ENCODE results near the gene FUT7. TPM values are rescaled to one million over a fixed set of nuclear protein-coding genes. Genes with fewer than 3 reads are reported as not detected.

FUT7 gene, protein sequence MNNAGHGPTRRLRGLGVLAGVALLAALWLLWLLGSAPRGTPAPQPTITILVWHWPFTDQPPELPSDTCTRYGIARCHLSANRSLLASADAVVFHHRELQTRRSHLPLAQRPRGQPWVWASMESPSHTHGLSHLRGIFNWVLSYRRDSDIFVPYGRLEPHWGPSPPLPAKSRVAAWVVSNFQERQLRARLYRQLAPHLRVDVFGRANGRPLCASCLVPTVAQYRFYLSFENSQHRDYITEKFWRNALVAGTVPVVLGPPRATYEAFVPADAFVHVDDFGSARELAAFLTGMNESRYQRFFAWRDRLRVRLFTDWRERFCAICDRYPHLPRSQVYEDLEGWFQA
- polyA plus RNA-seq (ENCODE audit: insufficient read length in 12 of 12) = under 1 TPM in 3 of 12 donors, not detected in 9; 0.05 to 0.45 (median 0.08) TPM
- long read RNA-seq, donor 1, partial matches to known transcripts = 0 of 1 reads
- long read RNA-seq, donor 1, other reads (novel, unspliced or antisense) = 0 of 1 reads
- long read RNA-seq, donor 2 = 0 reads
- long read RNA-seq, donor 3 = 0 reads
- long read RNA-seq, donor 4 = 0 reads
- long read RNA-seq, donor 5 = 0 reads
- long read RNA-seq, donor 6 = 0 reads
- long read RNA-seq, donor 7 = 0 reads
- long read RNA-seq, donor 8 = 0 reads
- long read RNA-seq, donor 9 = 0 reads
- long read RNA-seq, donor 10 = 0 reads
- long read RNA-seq, donor 11 = 0 reads

DNA sequence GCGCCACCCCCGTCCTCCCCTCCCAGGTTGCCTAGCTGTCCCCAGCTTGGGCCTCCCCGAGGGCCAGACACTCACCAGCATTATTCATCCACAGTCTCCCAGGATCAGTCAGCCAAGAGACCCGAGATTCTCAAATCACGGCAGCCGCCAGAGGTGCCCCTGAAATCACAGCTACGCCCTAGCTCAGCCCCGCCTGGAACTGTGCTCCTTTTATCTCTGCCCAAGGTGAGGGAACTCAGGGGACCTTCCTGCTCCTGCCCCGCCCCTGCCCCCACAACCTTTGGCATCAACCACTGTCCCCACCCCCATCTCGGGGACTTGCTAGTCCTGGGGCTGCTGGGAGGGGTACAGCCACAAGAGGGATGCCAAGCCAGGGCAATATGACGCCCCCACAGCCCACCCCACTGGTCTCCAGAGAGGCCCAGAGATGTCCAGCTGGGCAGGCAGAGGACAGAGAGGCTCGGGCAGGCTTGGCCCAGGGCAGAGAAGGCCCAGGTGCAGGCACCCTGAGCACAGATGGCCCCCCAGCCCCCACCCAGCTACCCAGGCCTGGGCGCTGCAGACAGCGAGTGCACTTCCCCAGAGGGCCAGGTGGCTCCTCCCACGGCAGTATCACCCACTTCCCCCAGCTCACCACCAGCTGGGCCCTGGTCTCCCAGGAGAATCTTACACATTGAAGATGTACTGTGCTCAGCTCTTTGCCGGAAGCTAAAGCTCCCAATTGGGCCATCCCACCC, at the start of gene FUT7:
Gene FUT7 (minus strand): TSS at position 185 of the 737 bp plus-strand sequence. CDS start 97 bp downstream, at position 88.
- no peak for DNase-seq

DNA sequence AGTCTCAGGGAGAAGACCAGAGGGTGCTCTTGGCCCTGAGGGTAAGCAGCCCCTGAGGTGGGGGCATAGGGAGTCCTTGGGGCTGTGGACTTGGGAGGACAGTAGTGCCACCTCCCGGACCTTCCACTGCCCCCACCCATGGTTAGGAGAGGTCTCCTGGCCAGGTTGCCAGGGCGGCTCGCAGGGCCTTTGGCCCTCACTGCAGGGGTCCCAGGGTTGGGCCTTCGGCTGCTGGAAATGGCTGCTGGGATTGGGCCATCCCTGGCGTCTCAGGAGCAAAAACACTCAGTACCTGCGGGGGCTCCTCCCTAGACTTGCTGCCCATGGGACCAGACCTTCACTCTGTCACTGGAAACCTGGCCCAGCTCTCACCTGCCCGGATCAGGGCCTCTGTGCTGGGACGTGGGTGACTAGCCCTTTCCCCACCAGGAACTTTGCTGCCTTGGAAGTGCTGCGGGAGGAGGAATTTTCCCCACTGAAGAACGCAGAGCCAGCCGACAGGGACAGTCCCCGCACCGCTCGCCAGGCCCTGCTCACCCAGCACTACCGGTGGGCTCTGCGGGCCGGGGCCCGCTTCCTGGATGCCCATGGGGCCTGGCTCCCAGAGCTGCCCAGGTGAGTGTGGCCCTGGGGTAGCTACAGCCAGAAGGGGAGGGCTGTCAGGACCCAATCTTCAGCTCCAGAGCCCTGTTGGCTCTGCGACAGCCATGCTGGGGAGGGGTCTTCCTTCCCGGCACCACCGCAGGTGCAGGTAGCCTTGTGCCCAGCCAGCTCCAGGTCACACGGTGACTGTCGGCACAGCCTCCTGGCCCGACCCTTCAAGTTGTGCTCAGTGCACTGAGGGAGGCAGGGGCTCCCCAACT, 48.6 kb upstream of the FUT7 start:
- DNase-seq = no peak

DNA sequence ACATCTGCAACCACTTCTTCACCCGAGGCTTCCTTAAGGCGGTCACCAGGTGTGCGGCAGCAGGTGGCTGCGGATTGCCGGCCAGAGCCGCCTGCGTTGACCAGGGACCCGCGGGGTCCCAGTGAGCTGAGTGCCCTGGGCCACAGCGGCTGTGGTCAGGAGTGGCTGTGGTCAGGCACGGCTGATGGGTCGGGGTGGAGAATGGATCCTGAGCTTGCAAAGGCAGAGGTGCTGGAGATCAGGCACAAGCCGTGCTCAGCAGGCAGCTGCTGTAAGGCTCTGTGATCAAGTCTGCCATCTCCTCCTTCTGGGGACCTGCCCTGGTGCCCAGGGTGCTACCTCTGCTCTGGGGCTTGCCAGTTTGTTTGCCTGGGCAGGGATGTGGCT, 47.5 kb upstream of the FUT7 start:
- DNase-seq = no peak

DNA sequence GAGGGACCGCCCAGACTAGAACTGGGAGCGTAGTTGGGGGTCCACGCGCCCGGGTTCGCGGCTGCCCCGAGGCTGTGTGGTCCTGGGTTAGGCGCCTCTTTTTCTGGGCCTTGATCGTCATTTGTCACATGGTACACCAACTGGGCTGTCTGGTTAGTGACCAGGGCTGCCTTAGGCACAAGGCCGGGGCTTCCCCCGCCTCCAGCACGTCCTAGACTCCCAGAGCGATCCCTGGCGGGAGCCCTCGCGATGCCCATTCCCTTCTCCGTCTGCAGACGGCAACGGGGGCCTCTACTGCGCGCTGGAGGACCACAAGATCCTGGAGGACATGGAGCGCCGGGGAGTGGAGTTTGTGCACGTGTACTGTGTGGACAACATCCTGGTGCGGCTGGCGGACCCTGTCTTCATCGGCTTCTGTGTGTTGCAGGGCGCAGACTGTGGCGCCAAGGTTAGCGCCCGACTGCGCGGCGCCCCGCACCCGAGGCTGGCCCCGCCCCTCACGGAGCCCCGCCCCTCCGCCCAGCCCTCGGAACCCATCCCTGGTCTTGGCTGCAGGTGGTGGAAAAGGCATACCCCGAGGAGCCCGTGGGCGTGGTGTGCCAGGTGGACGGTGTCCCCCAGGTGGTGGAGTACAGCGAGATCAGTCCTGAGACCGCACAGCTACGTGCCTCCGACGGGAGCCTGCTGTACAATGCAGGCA, 47.0 kb upstream of the FUT7 start:
- no peak for DNase-seq

DNA sequence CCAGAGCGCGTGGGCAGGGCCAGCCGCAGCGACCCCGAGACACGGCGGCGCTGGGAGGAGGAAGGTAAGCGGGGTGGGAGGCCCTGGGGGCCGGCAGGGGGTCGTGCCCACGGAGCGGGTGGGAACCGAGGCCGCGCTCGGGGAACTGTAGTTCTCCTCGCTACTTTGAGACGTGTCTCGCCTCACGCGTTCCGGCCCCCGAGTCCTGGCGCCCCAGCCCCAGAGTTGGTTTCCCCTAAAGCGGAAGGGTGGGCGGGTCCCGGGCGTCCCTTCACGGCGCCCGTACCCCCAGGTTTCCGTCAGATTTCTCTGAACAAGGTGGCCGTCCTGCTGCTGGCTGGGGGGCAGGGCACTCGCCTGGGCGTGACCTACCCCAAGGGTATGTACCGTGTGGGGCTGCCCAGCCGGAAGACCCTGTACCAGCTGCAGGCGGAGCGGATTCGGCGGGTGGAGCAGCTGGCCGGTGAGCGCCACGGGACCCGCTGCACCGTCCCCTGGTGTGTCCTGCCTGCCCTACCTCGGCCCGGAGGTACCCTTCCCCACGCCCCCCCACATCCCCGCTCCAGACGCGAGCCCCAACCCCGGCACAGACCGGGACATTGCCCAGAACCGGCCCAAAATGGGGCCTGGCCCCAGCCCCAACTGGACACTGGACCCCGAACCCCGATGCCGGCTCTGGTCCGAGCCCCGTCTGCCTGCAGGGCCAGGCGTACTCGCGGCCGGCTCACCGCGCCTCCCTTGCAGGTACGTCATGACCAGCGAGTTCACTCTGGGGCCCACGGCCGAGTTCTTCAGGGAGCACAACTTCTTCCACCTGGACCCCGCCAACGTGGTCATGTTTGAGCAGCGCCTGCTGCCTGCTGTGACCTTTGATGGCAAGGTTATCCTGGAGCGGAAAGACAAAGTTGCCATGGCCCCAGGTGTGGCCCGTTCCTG, 46.1 kb upstream of the FUT7 start:
- DNase-seq = no peak

DNA sequence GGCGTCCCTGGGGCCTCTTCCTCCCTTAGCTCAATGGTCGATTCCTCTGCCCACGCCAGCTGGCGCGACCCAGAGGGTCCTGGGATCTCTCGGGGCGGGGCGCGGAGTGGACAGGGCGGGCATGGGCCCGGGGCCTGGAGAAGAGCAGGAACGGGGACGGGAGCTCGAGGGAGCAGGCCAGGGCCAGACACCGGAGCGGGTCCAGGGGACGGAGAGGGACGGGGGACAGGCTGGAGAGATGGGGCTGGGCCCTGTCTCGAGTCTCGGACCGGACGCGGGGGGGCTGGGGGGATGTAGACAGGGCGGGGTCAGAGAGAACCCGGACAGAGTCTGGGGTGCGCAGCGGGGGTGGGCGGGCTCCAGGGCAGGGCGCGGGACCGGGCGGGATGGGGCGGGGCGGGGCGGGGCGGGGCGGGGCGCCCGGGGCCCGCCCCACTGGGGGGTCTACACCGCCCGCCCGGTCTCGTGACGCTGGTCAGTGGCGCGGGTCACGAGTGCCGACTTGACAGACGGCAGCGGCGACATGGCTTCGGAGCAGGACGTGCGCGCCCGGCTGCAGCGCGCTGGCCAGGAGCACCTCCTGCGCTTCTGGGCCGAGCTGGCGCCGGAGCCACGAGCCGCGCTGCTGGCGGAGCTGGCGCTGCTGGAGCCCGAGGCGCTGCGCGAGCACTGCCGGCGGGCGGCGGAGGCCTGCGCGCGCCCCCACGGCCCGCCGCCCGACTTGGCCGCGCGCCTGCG, 45.3 kb upstream of the FUT7 start, which contains the start of gene UAP1L1:
Gene UAP1L1 (plus strand): TSS at position 508 of the 738 bp plus-strand sequence. CDS start 16 bp downstream, at position 524.
- DNase-seq = no peak

DNA sequence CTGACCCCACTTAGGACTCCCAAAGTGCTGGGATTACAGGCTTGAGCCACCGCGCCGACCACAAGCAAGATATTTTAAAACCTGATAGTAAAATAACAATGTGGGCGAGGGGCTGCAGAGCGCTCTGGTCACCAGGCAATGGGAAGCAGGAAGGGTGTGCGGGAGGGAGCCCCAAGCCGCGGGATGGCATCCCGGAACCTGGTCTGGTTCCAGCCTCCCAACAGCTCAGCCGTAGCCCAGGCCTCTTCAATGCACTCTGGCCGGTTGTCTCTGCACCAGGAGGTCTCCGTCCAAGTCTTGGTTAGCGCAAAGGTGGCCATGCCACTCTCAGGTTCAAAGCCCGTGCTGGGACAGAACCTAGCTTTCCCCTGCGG, 44.7 kb upstream of the FUT7 start:
- no peak for DNase-seq

DNA sequence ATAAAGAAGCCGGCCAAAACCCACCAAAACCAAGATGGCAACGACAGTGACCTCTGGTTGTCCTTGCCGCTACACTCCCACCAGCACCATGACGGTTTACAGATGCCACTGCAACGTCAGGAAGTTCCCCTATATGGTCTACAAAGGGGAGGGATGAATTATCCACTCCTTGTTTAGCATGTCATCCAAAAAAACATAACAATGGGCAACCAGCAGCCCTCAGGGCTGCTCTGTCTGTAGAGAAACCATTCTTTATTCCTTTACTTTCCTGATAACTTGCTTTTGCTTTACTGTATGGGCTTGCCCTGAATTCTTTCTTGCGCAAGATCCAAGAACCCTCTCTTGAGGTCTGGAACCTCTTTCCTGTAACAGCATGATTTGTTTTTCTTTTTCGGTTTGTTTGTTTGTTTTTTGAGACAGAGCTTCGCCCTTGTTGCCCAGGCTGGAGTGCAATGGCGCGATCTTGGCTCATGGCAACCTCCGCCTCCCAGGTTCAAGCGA, 43.4 kb upstream of the FUT7 start:
- no peak for DNase-seq

DNA sequence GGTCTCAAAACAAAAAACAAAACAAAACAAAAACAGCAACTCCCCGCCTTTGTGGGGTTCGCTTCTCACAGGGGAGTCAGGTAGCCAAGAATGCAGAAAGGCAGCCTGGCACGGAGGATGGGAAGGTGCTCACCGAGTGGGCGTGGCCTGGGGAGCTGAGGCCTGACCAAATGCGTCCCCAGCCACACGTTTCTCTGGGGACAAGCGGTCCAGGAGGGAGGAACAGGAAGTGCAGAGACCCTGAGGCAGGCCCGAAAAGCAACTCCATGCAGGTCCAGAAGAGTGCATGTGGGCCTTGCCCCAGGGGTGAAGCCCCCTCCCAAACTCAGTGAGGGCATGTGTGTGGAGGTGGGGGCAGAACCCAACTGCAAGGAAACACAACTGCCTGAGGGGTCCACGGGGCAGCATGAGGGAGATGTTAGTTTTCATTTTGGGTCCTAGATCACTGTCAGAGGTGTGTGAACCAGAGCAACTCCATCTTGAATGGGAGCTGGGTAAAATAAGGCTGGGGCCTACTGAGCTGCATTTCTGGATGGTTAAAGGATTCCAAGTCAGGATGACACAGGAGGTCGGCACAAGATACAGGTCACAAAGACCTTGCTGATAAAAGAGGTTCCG, 42.9 kb upstream of the FUT7 start:
- DNase-seq = no peak

DNA sequence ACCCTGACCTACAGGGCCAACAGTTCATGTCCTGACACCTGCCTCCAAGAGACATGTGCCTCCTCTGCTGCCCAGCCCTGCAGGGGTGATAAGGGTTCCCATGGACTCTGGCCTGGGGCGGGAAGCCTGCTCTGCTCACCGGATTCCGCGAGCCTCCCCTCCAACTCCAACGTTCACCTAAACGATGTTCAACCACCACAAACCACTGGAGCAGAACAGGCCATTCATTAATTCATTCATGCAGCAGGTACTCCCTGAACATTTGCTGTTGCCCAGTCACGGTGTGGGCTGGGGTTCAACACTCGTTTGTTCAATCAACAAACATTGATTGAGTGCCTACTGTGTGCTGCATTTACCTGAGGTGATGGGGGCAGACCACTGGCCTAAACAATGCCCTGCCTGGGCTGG, 42.1 kb upstream of the FUT7 start:
- no peak for DNase-seq

DNA sequence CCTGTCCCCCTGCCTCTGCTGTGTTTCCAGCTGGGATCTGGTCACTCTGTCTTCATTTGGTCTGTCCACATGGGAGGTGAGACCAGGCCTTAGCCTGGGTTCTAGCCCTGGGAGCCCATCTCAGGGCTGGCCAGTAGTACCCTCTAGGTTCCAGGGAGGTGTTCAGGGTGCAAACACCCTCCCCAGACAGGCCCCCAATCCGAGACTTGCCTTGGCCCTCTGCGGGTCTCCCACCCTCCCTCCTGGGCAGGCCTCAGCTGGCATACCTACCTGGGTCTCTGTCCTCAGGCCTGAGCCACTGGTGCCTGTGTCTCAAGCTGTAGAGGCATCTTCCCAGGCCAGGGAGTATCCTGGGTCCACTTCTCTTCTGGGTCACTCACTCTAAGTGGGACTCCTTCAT, 39.4 kb upstream of the FUT7 start:
- DNase-seq = no peak

DNA sequence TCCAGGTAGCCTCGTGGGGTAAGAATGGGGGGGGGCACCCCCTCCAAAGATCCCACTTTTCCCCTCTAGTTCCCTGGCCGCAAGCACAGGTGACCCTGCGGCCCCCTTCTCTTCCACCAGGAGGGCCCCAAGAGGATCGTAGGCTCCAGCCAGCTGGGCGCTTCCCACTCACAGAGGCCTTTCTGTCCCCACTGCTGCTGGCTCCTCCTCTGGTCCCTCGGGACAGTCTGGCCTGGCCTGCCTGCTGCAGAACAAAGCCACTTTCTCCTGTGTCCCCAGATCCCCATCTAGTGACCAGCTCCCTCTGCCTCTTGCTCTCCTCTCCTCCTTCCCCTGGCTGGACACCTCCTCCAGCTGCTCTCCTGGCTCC, 39.0 kb upstream of the FUT7 start:
- DNase-seq = no peak

DNA sequence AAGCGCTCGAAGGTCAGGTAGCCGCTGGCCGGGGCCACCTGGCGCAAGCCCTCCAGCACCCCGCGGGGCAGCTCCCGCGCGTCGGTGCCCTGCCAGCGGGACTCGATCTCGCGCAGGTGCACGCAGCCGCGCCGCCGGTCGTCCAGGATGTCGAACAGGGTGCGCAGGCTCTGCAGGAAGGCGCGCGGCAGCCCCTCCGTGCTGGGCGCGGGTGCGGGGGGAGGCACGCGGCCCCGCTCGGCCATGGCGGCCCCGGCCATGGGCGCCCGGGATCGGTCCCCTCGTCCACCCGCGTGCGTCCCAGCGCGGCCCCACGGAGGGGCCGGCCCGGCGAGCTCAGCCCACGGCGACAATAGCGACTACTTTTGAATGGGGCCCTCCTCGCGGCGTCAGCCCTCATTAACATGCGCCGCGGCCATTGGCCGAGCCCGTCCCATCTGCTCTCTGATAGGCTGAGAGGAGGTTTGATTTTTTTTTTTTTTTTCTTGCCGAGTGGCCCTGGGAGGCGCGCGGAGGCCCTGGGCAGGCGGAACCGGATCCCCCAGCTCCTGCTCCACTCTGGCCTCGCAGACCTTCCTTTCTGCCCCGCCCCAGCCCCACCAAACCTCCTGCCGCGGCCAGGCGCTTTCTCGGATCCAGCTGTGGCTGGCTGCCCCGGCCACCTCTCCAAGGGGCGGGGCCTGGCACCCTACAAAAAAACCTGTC, 38.5 kb upstream of the FUT7 start, which contains the start of gene SAPCD2:
Gene SAPCD2 (minus strand): TSS at position 357 of the 705 bp plus-strand sequence. CDS start 97 bp downstream, at position 260.
- peak; percentile 84 for DNase-seq

DNA sequence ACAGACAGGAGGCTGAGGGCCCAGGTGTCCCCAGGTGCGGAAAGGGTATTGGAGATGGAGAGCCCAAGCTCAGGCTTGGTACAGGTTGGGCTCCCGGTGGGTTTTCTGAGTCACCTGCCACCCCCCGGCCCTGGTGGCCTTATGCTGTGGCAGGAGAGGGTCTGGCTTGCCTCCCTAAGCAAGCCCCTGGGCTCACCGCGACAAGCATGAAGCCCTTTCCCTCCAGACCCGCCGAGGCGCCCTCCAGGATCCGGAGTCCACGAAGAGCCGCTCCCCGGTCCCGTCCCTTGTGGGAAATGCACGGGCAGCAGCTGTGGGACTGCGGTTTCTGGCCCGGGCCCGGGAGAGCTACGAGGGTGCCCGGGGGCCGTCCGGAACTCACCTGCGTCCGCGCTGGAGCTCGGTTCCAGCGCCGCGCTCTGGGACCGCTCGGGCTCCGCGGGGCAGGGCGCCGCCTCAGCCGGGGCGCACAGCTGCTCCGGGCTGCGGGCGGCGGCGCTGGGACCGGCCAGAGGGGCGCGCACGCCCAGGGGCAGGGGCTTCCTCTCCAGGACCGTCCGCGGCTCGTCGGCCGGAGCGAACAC, 37.7 kb upstream of the FUT7 start:
- no peak for DNase-seq

DNA sequence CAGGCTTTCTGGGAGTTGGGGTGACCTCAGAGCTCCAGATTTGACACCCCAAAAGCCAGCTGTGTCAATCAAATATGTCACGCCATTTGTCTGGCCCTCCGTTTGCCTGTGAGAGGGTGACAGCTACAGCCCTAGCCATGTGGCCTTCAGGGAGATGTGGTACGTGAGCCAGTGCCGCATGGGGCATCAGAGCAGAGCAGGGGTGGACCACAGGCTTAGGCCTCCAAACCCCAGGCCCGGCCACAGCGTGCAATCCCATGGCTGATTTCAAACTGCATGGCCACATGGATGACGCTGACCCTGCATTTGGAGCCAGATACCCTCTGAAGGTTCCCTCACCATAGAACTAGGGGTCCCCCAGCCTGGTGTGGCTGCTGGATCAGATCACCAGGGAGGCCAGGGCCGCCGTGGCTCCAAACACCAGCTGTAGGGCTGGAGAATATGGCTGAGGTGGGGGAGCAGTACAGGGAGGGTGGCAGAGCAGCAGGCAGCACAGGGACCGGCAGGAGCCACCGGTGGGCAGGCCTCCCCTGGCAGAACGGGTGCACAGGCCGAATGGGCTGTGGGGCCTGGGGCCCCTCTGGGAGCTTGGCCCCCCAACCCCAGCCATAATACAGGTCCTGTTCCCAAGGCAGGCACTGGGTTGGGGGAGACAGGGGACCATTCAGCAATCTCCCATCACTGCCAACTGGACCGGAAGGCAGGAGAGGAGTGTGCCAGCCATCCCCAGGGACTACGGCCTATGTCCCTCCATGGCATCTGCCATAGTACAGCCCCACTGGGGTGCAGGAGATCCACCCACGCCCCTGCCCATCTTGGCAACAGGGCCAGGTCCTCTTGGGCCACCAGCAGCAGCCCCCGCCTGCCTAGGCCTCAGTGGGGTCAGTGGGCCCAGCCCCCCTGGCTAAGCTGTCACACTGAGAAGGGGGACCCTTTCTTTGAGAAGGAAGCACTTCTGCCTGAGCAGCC, 36.9 kb upstream of the FUT7 start:
- DNase-seq = no peak
